H1 (cell line): ENCODE measurements around the gene INTS6. TPM values are rescaled to one million over a fixed set of nuclear protein-coding genes. Genes with fewer than 3 reads are reported as not detected.

Experiments used
- CTCF ChIA-PET: fragments of 300-600 bp; sonication (Branson Sonifier 250); formaldehyde crosslinking; loops from one replicate; lab custom pipeline; 2021; ENCODE audit not compliant: partially characterized antibody; lab: Charles Lee
- POLR2A ChIA-PET: fragments of 300-600 bp; sonication (Branson Sonifier 250); formaldehyde crosslinking; loops from one replicate; lab custom pipeline; 2021; ENCODE audit warnings: inconsistent platforms; ENCODE audit not compliant: partially characterized antibody; lab: Charles Lee
- DNase-seq, 2 experiments: peaks; one replicate each; pipeline versions ENCODE4 v3.0.0 to v3.0.0-alpha.2; 2010 to 2022; ENCODE audit warnings: low spot score in 2 of 2, low read depth in 1 of 2, mixed read lengths in 1 of 2
- FAIRE-seq: peaks from 2 replicates; lab custom pipeline; 2011; peaks lifted over from hg19 to GRCh38; lab: Jason Lieb, UNC
- H2AFZ ChIP-seq: 2 replicates; pipeline ENCODE4 v1.8.1; 2012; ENCODE audit warnings: low read length, inconsistent platforms
- H2AK5ac ChIP-seq: 2 replicates; pipeline ENCODE4 v1.6.1; 2013; ENCODE audit warnings: low read depth, low read length
- H2BK120ac ChIP-seq: replicated peaks from 2 replicates; pipeline ENCODE3; 2013; ENCODE audit warnings: low read depth, low read length, inconsistent platforms
- H2BK12ac ChIP-seq: 2 replicates; pipeline ENCODE4 v1.6.1; 2013; ENCODE audit warnings: low read depth, low read length
- H2BK15ac ChIP-seq: 2 replicates; pipeline ENCODE4 v1.6.1; 2013; ENCODE audit warnings: low read length
- H2BK20ac ChIP-seq: 2 replicates; pipeline ENCODE4 v1.6.1; 2013; ENCODE audit warnings: low read length
- H2BK5ac ChIP-seq: 2 replicates; pipeline ENCODE4 v1.6.1; 2013; ENCODE audit warnings: low read depth, low read length
- H3K14ac ChIP-seq: 2 replicates; pipeline ENCODE4 v1.6.1; 2013; ENCODE audit warnings: inconsistent platforms; ENCODE audit not compliant: insufficient read length
- H3K18ac ChIP-seq: 2 replicates; pipeline ENCODE4 v1.6.1; 2013; ENCODE audit warnings: low read length; ENCODE audit errors: extremely low read depth
- H3K23ac ChIP-seq: 2 replicates; pipeline ENCODE4 v1.6.1; 2013; ENCODE audit warnings: inconsistent platforms; ENCODE audit not compliant: insufficient read length
- H3K23me2 ChIP-seq: 2 replicates; pipeline ENCODE4 v1.6.1; 2013; ENCODE audit warnings: low read depth, low read length
- H3K27ac ChIP-seq: 2 replicates; pipeline ENCODE4 v1.6.1; 2011; ENCODE audit warnings: low read depth, low read length, inconsistent platforms
- H3K27me3 ChIP-seq, 4 experiments: replicated peaks in 1 of 4; 1 replicate in 1 of 4; 2 replicates in 3 of 4; pipeline versions ENCODE4 v1.6.1 to v1.8.1; 2011 to 2013; ENCODE audit warnings: low read length in 3 of 4, mild to moderate bottlenecking in 3 of 4, inconsistent platforms in 2 of 4, mixed read lengths in 2 of 4, moderate library complexity in 1 of 4; ENCODE audit not compliant: control insufficient read depth in 3 of 4, insufficient read depth in 3 of 4; ENCODE audit errors: extremely low read depth in 1 of 4
- H3K36me3 ChIP-seq, 4 experiments: 2 replicates each; pipeline versions ENCODE4 v1.6.1 to v1.8.1; 2011 to 2013; ENCODE audit warnings: mild to moderate bottlenecking in 4 of 4, low read length in 3 of 4, moderate library complexity in 2 of 4, control low read depth in 1 of 4, inconsistent platforms in 1 of 4; ENCODE audit not compliant: insufficient read depth in 4 of 4, control insufficient read depth in 2 of 4
- H3K4ac ChIP-seq: replicated peaks from 2 replicates; pipeline ENCODE3; 2013; ENCODE audit warnings: low read length, low read depth, mixed read lengths, inconsistent platforms; ENCODE audit not compliant: insufficient read length
- H3K4me1 ChIP-seq, 4 experiments: replicated peaks in 1 of 4; 1 replicate in 1 of 4; 2 replicates in 3 of 4; pipeline versions ENCODE4 v1.6.1 to v1.8.1; 2011 to 2013; ENCODE audit warnings: low read length in 3 of 4, inconsistent platforms in 2 of 4, mixed read lengths in 1 of 4; ENCODE audit not compliant: insufficient read depth in 4 of 4, control insufficient read depth in 3 of 4
- H3K4me2 ChIP-seq, 2 experiments: 2 replicates each; pipeline versions ENCODE4 v1.6.1 to v1.8.1; 2011 to 2013; ENCODE audit warnings: low read depth in 2 of 2, low read length in 2 of 2, control low read depth in 1 of 2, inconsistent platforms in 1 of 2, mild to moderate bottlenecking in 1 of 2; ENCODE audit not compliant: insufficient read depth in 1 of 2
- H3K4me3 ChIP-seq, 4 experiments: fragments of 200-600, 300-600 bp in 1 of 4; sonication (generic), shearing (Covaris generic), sonication (Bioruptor Twin) in 1 of 4; 2 replicates each; pipeline versions ENCODE4 v1.5.1 to v1.8.1; 2011 to 2016; ENCODE audit warnings: low read length in 4 of 4, low read depth in 3 of 4, control low read depth in 2 of 4, inconsistent platforms in 2 of 4, mild to moderate bottlenecking in 2 of 4, mixed read lengths in 1 of 4, moderate library complexity in 1 of 4; ENCODE audit not compliant: insufficient read depth in 2 of 4; ENCODE audit errors: extremely low read depth in 1 of 4
- H3K56ac ChIP-seq: replicated peaks from 2 replicates; pipeline ENCODE3; 2013; ENCODE audit warnings: low read depth, mild to moderate bottlenecking, mixed read lengths, low read length, inconsistent platforms; ENCODE audit not compliant: insufficient read length
- H3K79me1 ChIP-seq: 2 replicates; pipeline ENCODE4 v1.6.1; 2013; ENCODE audit warnings: low read depth, low read length, control low read depth
- H3K79me2 ChIP-seq, 2 experiments: 2 replicates each; pipeline versions ENCODE4 v1.6.1 to v1.8.1; 2012 to 2013; ENCODE audit warnings: low read length in 2 of 2, mild to moderate bottlenecking in 2 of 2, inconsistent platforms in 1 of 2; ENCODE audit not compliant: insufficient read depth in 2 of 2, control insufficient read depth in 1 of 2
- H3K9ac ChIP-seq, 4 experiments: replicated peaks in 1 of 4; 1 replicate in 1 of 4; 2 replicates in 3 of 4; pipeline versions ENCODE4 v1.6.1 to v1.8.1; 2011 to 2013; ENCODE audit warnings: low read depth in 3 of 4, low read length in 3 of 4, control low read depth in 2 of 4, mild to moderate bottlenecking in 2 of 4, moderate library complexity in 2 of 4, inconsistent platforms in 1 of 4; ENCODE audit errors: extremely low read depth in 1 of 4
- H3K9me3 ChIP-seq, 2 experiments: 2 replicates each; pipeline versions ENCODE4 v1.6.1 to v1.8.1; 2012 to 2013; ENCODE audit warnings: mild to moderate bottlenecking in 2 of 2, moderate library complexity in 2 of 2, control low read depth in 1 of 2, inconsistent platforms in 1 of 2, low read depth in 1 of 2, low read length in 1 of 2, mixed read lengths in 1 of 2; ENCODE audit not compliant: insufficient read depth in 2 of 2
- H4K20me1 ChIP-seq, 2 experiments: replicated peaks in 1 of 2; 2 replicates each; pipeline versions ENCODE3 to v1.8.1; 2011 to 2013; ENCODE audit warnings: inconsistent platforms in 2 of 2, low read length in 2 of 2, mild to moderate bottlenecking in 1 of 2; ENCODE audit not compliant: insufficient read depth in 2 of 2, control insufficient read depth in 1 of 2
- H4K5ac ChIP-seq: 2 replicates; pipeline ENCODE4 v1.6.1; 2013; ENCODE audit warnings: low read length, low read depth, mixed read lengths, inconsistent platforms; ENCODE audit not compliant: insufficient read length
- H4K8ac ChIP-seq: 2 replicates; pipeline ENCODE4 v1.8.0; 2013; ENCODE audit warnings: mild to moderate bottlenecking, moderate library complexity, low read length, inconsistent platforms; ENCODE audit not compliant: insufficient read depth; ENCODE audit errors: extremely low read depth
- H4K91ac ChIP-seq: replicated peaks from 2 replicates; pipeline ENCODE3; 2013; ENCODE audit warnings: low read length, mixed read lengths, inconsistent platforms; ENCODE audit not compliant: insufficient read length
- BACH1 ChIP-seq: IDR thresholded peaks from 2 replicates; pipeline ENCODE4 v1.6.1; 2012; ENCODE audit warnings: low read length, improper control_type of control experiment
- CEBPB ChIP-seq: IDR thresholded peaks from 2 replicates; pipeline ENCODE4 v1.6.1; 2012; ENCODE audit warnings: low read depth, low read length
- CHD1 ChIP-seq: IDR thresholded peaks from 2 replicates; pipeline ENCODE4 v1.6.1; 2012; ENCODE audit warnings: low read depth, low read length, improper control_type of control experiment
- GABPA ChIP-seq: IDR thresholded peaks from 2 replicates; pipeline ENCODE4 v1.6.1; 2011; ENCODE audit warnings: mild to moderate bottlenecking, low read length, moderate library complexity, borderline replicate concordance; ENCODE audit not compliant: insufficient read depth
- KDM5A ChIP-seq: fragments of 200-600 bp; IDR thresholded peaks from 2 replicates; pipeline ENCODE4 v1.7.1; 2012; ENCODE audit warnings: mild to moderate bottlenecking, low read length, inconsistent platforms, mixed read lengths
- NRF1 ChIP-seq: IDR thresholded peaks from 2 replicates; pipeline ENCODE4 v1.6.1; 2011; ENCODE audit warnings: mild to moderate bottlenecking, low read depth, low read length, improper control_type of control experiment
- POLR2AphosphoS5 ChIP-seq: IDR thresholded peaks from 2 replicates; pipeline ENCODE4 v1.6.1; 2011; ENCODE audit warnings: low read depth, low read length
- POU5F1 ChIP-seq: IDR thresholded peaks from 2 replicates; pipeline ENCODE4 v1.6.1; 2011; ENCODE audit warnings: low read depth, mild to moderate bottlenecking, low read length, moderate library complexity
- RFX5 ChIP-seq: IDR thresholded peaks from 2 replicates; pipeline ENCODE4 v1.6.1; 2011; ENCODE audit warnings: low read depth, low read length, improper control_type of control experiment, borderline replicate concordance
- SP1 ChIP-seq: IDR thresholded peaks from 2 replicates; pipeline ENCODE4 v1.6.1; 2011; ENCODE audit warnings: low read depth, low read length
- TCF12 ChIP-seq: IDR thresholded peaks from 2 replicates; pipeline ENCODE4 v1.6.1; 2011; ENCODE audit warnings: low read depth, mild to moderate bottlenecking, low read length
- WGBS, 2 experiments: shearing (Covaris generic) in 1 of 2; methylation state at CpG; one replicate each; pipeline versions ENCODE4 v1.1.6 to v1.1.7; 2013 to 2015; ENCODE audit warnings: low lambda C conversion rate in 2 of 2, mixed read lengths in 2 of 2, inconsistent platforms in 1 of 2, low coverage in 1 of 2, missing lambda C conversion rate in 1 of 2; ENCODE audit not compliant: insufficient replicate concordance in 2 of 2, insufficient coverage in 1 of 2, insufficient read length in 1 of 2; ENCODE audit errors: extremely low coverage in 1 of 2, missing lambda C conversion rate in 1 of 2; 5-methylcytosine and 5-hydroxymethylcytosine counted together
- polyA plus RNA-seq, 7 experiments: library from polyadenylated mRNA; depleted of rRNA in 3 of 7; stranded (reverse) in 5 of 7; unstranded in 2 of 7; fragments of >200 nt in 5 of 7; fragments of 200-250 nt in 2 of 7; gene quantifications; 1 replicate in 5 of 7; 2 replicates in 1 of 7; 4 replicates in 1 of 7; pipeline versions ENCODE4 v1.2.1 to v1.2.3, GENCODE V29; 2011 to 2013; ENCODE audit warnings: missing spikeins in 2 of 7, mixed read lengths in 2 of 7
- total RNA-seq: library from RNA; stranded (reverse); fragmentation: NEBNext Ultra II Directional; extraction: Animal tissue kit (Norgen Biotek cat#: 25700); gene quantifications from 2 replicates; pipeline ENCODE4 v1.2.1, GENCODE V29; 2021
- TF ChIP-seq, protein P1 (sequence below): IDR thresholded peaks from 2 replicates; pipeline ENCODE4 v1.6.1; 2012; ENCODE audit warnings: low read length, inconsistent platforms

The INTS6 gene
- total and polyA plus RNA-seq, 2 of the 8 experiments (the other 6 are each of a cell fraction or from before 2014, with no cell fraction given): 12.6 to 42.8 TPM

DNA sequence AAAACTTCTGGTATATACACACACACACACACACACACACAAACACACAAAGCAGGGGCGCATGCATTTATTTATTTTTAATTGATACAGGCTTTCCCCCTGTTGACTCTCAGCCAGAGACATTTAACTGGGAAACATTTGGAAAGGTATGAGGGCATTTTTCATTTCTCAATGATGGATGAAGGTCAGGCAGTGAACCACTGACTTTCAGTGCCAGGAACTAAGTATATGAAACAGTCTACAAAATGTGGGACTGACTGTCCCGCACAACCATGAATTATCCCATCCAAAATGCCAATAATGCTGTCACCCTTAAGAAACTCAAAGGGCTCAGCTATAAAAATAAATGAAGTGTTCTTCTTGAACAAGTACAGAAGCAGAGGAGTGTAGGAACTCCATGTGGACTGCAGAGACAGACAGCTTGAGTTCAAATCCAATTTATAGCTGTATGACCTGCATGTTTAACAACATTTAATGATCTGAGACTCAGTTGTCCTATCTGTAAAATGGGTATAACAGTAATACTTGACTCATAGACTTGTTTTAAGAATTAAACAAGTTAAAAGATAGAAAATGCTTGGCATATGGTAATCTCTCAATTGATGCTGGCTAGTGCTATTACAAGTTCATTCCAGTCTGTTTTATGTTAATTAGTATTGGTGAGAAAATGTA is 25.0 kb upstream of the INTS6 start:
- Histone ChIP-seq H3K4me2 (no peak overlapping the region), H3K56ac (no peak overlapping the region), H4K5ac (no peak overlapping the region), H3K4ac (no peak overlapping the region), H4K8ac (no peak overlapping the region), H2BK5ac (no peak overlapping the region), H3K4me3 (no peak overlapping the region), H3K14ac (no peak overlapping the region), H2BK15ac (no peak overlapping the region), H3K18ac (no peak overlapping the region), H2AFZ (no peak overlapping the region), H3K27me3 (no peaks in the 10 kb centered on the region), H4K91ac (no peak overlapping the region), H4K20me1 (no peaks in the 10 kb centered on the region), H3K27ac (no peak overlapping the region), H3K23me2 (peaks cover 2% of the 10 kb centered on the region; the same call in 1 of the 2 replicates), H3K9me3 (no peaks in the 10 kb centered on the region), H3K79me1 (no peaks in the 10 kb centered on the region), H2BK12ac (no peak overlapping the region), H2AK5ac (no peak overlapping the region), H3K4me1 (no peaks in the 10 kb centered on the region), H3K36me3 (no peaks in the 10 kb centered on the region), H3K79me2 (no peaks in the 10 kb centered on the region), H2BK20ac (no peak overlapping the region), H3K23ac (no peak overlapping the region), H2BK120ac (no peak overlapping the region), H3K9ac (no peak overlapping the region)
- no peak for TF ChIP-seq GABPA
- no peak for TF ChIP-seq CEBPB
- no peak for TF ChIP-seq BACH1
- no peak for TF ChIP-seq RFX5
- no peak for TF ChIP-seq NRF1
- no peak for TF ChIP-seq SP1
- no peak for TF ChIP-seq TCF12
- TF ChIP-seq, protein P1, sequence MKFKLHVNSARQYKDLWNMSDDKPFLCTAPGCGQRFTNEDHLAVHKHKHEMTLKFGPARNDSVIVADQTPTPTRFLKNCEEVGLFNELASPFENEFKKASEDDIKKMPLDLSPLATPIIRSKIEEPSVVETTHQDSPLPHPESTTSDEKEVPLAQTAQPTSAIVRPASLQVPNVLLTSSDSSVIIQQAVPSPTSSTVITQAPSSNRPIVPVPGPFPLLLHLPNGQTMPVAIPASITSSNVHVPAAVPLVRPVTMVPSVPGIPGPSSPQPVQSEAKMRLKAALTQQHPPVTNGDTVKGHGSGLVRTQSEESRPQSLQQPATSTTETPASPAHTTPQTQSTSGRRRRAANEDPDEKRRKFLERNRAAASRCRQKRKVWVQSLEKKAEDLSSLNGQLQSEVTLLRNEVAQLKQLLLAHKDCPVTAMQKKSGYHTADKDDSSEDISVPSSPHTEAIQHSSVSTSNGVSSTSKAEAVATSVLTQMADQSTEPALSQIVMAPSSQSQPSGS: no peak
- TF ChIP-seq CHD1: no peak
- no peak for TF ChIP-seq KDM5A
- no peak for TF ChIP-seq POLR2AphosphoS5
- no peak for TF ChIP-seq POU5F1
- FAIRE-seq: no peak
- no peak for DNase-seq
- ChIA-PET POLR2A (no interaction called here), CTCF (interaction anchor here (0.8 to 1.3 kb wide), 2 partner anchors 302 to 320 kb away, joined by 3 read pairs; no protein-coding TSS in a partner anchor)
- WGBS, 2 experiments: 93% methylated on average over 2 of the region's 2 CpGs; no CpG with 5 or more reads in 1 of the 2 experiments
